ENCODE measurements around the gene KDM7A.

Gene KDM7A

DNA sequence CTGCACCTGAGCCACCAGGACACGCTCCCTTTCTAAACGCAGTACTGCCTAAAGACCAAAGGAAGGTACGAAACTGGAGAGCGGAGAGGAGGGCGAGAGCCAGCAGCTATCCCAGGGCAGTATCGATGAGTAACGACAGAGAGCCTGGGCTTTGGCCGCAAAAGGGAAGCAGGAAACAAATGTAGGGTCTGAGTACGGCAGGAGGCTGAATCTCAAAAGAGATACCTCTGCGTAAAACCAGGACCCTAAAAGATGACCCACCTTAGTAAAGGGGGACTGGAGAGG, 134.5 kb downstream of the KDM7A start:
- H3K4me3 ChIP-seq (ENCODE audit: low read length) = no peak overlapping the region
- no peaks in the 10 kb centered on the region for H3K9me3 ChIP-seq (ENCODE audit: control insufficient read depth, low read length)
- H3K36me3 ChIP-seq (ENCODE audit: control insufficient read depth, insufficient read depth, low read length) = peaks cover 5% of the 10 kb centered on the region
- H3K27me3 ChIP-seq (ENCODE audit: control insufficient read depth, insufficient read depth, low read length) = no peaks in the 10 kb centered on the region
- no peaks in the 10 kb centered on the region for H3K4me1 ChIP-seq (ENCODE audit: control insufficient read depth, insufficient read depth, low read length)
- H3K9ac ChIP-seq (ENCODE audit: low read length) = no peak overlapping the region

DNA sequence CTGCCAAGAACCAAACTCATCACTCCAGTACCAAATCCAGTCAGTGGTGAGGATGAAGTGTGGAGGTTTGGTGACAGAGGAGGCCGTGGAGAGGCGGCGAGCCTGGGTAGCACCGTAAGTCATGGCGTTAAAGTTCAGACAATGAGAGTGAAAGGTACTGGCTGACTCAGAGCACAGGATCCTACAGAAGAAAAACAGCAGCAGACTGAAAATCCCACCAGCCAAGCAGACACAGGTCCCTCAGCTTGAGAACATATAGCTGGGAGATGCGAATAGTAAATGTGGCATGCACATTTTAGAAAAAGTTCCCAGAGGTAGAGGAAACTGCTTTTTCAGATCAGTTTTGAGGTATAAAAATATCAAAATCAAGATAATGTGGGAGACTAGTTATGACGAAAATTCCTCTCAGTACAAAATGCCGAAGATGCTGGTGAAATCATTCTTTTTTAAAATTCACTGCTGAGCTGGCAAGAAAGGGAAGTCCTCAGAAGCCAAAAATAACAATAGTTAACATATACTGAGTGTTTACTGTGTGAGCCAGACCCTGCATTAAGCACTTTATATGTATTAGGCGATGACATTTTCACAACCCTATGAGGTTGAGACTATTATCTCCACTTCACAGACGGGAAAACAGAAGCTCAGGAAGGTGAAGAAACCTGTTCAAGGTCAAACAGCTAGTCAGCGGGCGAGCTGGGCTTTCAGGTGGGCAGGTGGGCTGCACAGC, 135.0 kb downstream of the KDM7A start:
- Histone ChIP-seq H3K27me3 (ENCODE audit: control insufficient read depth, insufficient read depth, low read length) (no peaks in the 10 kb centered on the region), H3K4me3 (ENCODE audit: low read length) (no peak overlapping the region), H3K9me3 (ENCODE audit: control insufficient read depth, low read length) (no peaks in the 10 kb centered on the region), H3K9ac (ENCODE audit: low read length) (no peak overlapping the region), H3K4me1 (ENCODE audit: control insufficient read depth, insufficient read depth, low read length) (no peaks in the 10 kb centered on the region), H3K36me3 (ENCODE audit: control insufficient read depth, insufficient read depth, low read length) (peaks cover 5% of the 10 kb centered on the region)

GRCh38 chr7:140039896-140040295, 136.9 kb downstream of the KDM7A start:
- Histone ChIP-seq H3K36me3 (ENCODE audit: control insufficient read depth, insufficient read depth, low read length) (peaks cover 5% of the 10 kb centered on the region), H3K9ac (ENCODE audit: low read length) (no peak overlapping the region), H3K4me1 (ENCODE audit: control insufficient read depth, insufficient read depth, low read length) (no peaks in the 10 kb centered on the region), H3K27me3 (ENCODE audit: control insufficient read depth, insufficient read depth, low read length) (no peaks in the 10 kb centered on the region), H3K4me3 (ENCODE audit: low read length) (no peak overlapping the region), H3K9me3 (ENCODE audit: control insufficient read depth, low read length) (no peaks in the 10 kb centered on the region)

- no peak overlapping the region for H3K4me3 ChIP-seq (ENCODE audit: low read length)
- no peaks in the 10 kb centered on the region for H3K27me3 ChIP-seq (ENCODE audit: control insufficient read depth, insufficient read depth, low read length)
- peaks cover 5% of the 10 kb centered on the region for H3K36me3 ChIP-seq (ENCODE audit: control insufficient read depth, insufficient read depth, low read length)
- no peaks in the 10 kb centered on the region for H3K4me1 ChIP-seq (ENCODE audit: control insufficient read depth, insufficient read depth, low read length)
- no peaks in the 10 kb centered on the region for H3K9me3 ChIP-seq (ENCODE audit: control insufficient read depth, low read length)
- H3K9ac ChIP-seq (ENCODE audit: low read length) = no peak overlapping the region
Observed at GRCh38 chr7:140039066-140039465, 137.7 kb downstream of the KDM7A start.

GRCh38 chr7:140036224-140036962, 140.4 kb downstream of the KDM7A start:
- Histone ChIP-seq H3K9ac (ENCODE audit: low read length) (no peak overlapping the region), H3K9me3 (ENCODE audit: control insufficient read depth, low read length) (no peaks in the 10 kb centered on the region), H3K4me3 (ENCODE audit: low read length) (no peak overlapping the region), H3K4me1 (ENCODE audit: control insufficient read depth, insufficient read depth, low read length) (no peaks in the 10 kb centered on the region), H3K36me3 (ENCODE audit: control insufficient read depth, insufficient read depth, low read length) (peaks cover 5% of the 10 kb centered on the region), H3K27me3 (ENCODE audit: control insufficient read depth, insufficient read depth, low read length) (no peaks in the 10 kb centered on the region)

GRCh38 chr7:140035400-140036223, 141.2 kb downstream of the KDM7A start:
- Histone ChIP-seq H3K9ac (ENCODE audit: low read length) (no peak overlapping the region), H3K4me1 (ENCODE audit: control insufficient read depth, insufficient read depth, low read length) (no peaks in the 10 kb centered on the region), H3K36me3 (ENCODE audit: control insufficient read depth, insufficient read depth, low read length) (peaks cover 5% of the 10 kb centered on the region), H3K27me3 (ENCODE audit: control insufficient read depth, insufficient read depth, low read length) (no peaks in the 10 kb centered on the region), H3K4me3 (ENCODE audit: low read length) (no peak overlapping the region), H3K9me3 (ENCODE audit: control insufficient read depth, low read length) (no peaks in the 10 kb centered on the region)
